NCI-H187 treated with DMSO at 0.1 percent for 48 hours (cell line): ENCODE results near the gene RALGPS1.

Experiments
- DNase-seq: peaks from one replicate; lab custom pipeline; 2025; lab: John Stamatoyannopoulos, UW

RALGPS1 gene

DNA sequence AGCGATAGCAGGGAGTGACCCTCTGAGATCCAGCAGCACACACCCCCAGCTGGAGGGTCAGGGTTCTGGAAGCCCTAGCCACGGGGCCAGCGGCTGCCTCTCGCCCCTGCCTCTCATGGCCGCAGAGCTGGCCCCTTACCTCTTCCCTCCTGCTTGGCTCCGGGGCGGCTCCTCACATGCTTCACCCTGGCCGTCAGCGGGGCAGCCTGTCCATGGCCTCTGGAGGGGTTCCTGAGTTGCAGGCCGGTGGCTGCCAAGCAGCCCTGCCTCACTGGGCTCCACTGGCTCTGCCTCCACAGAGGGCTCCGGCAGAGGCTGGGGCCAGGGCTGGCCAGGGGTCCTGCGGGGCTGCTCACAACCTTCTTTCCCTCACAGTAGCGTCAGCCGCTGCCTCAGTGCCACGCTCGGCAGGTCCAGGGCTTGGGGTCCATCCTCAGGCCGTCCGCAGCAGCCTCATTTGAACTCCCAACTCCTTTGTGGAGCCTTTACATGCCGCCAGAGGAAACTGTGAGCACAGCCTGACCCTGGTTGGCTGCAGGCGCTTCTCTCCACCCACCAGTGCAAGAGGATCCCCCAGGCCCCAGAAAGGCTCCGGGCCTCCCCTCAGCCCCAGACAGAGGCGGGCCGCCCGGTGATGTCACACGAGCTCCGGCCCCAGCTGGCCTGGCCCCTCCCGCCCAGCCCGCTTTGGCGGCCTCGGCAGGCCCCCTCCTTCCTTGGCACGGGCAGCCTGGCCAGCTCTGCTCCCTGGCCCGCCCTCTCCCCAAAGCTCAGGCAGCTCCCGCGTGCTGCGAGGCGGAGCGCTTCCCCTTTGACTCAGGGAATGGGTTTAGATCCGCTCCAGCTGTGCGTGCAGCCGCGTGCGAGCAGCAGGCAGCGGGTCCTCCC, 207.8 kb downstream of the RALGPS1 start, which contains the start of gene ANGPTL2:
Gene ANGPTL2, minus strand, starts transcription at position 460 of the 888 bp plus-strand sequence. CDS start 13,904 bp downstream, outside the sequence.
- no peak for DNase-seq

GRCh38 chr9:127123064-127123890, 208.7 kb downstream of the RALGPS1 start:
- DNase-seq = no peak

GRCh38 chr9:127124111-127124531, 209.5 kb downstream of the RALGPS1 start:
- no peak for DNase-seq

- DNase-seq = no peak
Observed at GRCh38 chr9:127124792-127125191, 210.2 kb downstream of the RALGPS1 start.

DNA sequence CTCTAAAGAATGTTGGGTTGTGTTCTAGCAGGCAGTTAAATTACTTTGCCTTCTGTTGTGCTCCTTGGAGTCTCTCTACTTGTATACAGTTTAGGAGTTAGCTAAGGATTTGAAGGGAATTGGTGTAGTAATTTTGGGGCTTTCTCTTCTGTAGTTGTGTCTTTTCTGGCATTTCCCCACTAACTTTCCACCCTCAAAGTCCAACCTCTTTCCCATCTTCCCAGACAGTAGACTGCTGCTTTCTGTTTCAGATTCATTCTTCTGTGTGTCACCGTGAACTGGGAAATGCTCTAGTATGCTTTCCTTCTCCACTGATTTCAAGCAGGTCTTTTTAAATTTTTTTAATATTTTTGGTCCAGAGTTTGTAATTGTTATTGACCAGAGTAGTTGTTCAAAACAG, 212.4 kb downstream of the RALGPS1 start:
- DNase-seq = no peak

GRCh38 chr9:127128341-127129072, 213.9 kb downstream of the RALGPS1 start:
- no peak for DNase-seq

DNA sequence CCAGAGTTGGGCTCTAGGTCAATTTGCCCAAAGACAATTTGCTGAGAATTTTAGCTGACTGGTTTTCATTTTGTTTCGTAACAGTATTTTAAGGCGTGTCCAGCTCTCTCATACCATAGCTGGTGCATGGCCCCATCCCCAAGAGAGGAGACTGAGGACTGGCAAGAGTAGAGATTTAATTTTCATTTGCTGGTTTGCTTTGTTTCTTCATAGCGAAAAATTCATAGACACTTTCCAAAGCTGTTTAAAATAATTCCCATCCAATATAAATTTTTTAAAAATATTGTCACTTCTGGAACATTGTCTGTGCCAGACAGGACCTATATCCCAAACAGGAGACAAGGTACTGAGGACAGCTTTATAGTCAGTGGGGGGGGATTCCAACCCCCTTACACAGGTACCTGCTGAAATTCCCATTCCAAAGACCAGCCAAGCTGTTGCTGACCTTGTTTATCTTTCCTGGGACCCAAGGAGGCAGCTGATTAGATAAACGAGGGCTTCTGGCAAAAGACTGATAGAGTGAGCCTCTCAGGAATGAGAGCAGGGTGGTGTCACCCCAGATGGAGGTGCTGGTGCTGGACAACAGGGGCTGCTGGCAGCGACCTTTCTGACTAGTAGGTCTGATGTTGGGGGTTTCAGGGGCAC, 214.6 kb downstream of the RALGPS1 start:
- DNase-seq = no peak

DNA sequence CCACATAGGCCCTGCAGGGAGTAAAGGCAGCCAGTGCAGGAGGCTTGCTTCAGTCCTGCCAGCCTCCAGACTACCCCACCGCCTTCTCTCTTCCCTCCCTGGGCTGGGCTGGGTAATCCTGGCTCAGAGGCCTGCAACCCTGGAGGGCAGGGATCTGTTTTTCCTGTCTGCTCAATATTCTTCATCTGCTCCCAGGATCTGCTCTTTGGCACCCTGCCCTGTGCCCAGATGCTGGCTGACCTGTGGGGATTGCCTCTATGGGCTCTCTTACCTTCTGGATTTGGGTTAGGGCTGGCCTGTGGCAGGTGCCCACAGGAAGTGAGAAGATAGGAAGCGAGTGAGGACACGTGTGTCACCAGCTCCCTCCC, 215.1 kb downstream of the RALGPS1 start:
- DNase-seq = no peak

DNA sequence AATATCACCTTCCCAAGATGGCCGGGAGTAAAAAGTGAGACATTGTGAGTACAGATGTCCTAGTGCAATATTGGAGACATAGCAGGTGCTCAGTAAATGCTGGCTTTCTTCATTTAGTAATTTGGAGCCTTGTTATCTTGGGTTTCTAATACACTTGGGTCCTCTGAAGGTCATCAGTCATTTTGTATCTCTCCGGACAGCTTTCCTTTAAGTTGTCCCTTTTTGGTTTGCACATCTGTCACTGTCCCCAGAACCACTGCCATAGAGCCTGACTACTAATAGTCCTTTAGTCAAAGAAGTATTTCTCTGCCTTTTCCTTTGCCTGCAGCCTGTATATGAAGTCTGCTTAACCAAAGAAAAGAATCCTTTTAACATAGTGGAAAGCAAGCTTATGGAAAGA, 215.7 kb downstream of the RALGPS1 start:
- no peak for DNase-seq

DNA sequence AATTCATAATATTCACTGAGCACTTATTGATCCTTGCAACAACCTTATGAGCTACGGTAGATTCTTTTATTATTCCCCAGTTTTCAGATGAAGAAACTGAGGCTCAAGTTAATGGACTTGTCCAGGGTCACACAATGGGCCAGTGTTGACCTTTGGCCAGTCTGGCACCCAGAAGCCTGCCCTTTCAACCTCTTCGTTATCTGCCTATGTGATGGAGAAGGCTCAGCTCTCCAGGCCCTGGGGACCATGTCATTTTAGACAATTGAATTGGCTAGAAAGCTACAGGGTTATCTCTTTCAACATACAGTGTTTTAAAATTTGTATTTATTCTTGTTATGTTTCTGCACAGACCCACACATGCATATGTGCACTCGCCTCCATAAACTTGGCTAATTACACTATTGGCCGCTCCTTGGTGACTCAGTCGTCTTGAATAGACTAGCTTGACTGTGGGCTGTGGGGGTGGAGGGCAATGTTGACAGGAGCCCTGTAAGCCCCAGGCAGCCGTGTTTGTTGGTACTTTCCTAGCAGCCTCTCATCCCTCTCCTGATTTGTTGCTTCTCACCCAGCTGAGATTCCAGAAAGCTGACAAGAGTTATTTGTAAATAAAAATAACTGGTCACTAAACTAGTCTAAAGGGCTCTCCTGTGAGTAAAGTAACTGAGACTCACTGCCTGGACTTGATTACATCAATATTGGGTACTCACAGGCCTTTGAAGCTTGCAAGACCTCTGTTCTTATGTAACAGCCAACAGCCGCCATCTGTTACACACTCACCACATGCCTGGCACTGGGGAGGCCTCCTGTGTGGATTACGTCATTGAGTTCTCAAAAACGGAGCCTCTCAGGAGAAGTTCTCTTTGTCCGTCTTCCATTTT, 216.3 kb downstream of the RALGPS1 start:
- no peak for DNase-seq

DNA sequence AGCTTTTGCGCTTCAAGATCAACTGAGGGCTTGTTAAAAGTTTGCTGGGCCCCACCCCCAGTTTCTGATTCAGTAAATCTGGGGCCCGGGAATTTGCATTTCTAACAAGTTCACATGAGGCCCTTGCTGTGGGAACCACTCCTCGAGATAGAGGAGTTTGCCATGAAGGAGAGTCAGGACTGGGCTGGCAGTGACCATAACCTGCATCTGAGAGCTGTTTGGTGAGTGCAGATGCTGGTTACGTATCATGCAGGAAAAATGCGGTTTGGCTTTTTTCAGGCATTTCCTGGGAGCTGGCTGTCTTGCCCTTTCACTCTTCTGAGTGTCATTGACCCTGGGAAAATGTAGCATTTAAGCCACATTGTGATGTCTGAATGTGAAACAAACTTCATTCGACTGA, 217.3 kb downstream of the RALGPS1 start:
- DNase-seq = no peak

DNA sequence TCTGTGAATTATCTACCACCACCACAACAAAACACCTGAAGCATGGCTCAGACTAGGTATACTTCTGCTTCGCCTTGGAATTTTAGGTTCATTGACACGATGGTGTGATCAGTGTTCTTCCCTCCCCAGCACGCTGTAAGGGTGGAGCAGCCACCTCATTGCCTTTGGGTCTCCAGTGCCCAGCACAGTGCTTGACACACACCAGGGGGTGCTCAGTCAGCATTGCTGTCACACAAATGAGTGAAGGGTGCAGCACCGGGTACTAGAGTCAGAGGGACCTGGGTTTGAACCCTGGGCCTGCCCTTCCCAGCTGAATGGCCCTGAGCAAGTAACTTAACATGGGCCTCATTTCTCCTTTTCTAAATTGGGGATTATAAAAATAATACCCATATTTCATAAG, 217.8 kb downstream of the RALGPS1 start:
- DNase-seq = no peak

GRCh38 chr9:127132921-127133647, 218.5 kb downstream of the RALGPS1 start:
- DNase-seq = no peak

GRCh38 chr9:127133739-127134167, 219.2 kb downstream of the RALGPS1 start:
- DNase-seq = no peak

DNA sequence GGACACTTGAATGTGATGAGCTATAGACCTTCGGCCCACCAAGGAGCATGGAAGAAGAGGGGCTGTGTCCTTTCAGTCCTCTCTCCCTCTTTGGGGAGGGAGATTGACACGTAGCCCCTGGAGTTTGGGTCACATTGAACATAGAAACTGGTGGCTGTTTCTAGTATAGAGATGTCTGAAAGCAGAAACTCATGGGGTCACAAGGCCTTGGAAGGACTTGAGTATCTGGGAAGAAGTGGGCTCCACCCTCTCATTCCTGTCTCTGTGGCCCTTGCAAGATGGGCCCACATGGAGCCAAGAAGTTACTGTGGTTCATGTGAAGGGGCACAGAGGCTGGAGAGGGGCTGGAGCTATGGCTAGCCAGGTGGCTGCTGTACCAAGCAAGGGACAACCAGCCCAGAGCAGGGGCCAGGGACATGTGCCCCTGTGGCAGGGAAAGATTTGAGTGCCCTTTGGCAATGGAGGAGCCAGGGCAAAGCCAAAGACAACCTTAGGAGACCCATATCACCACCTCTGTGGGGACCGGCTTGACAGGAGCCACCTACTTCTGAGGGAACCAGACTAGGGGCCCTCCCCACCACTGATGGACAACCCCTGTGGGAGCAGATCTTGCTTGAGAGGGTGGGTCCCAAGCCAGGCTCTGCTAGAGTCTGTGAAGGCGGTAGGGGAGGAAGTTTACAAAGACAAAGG, 220.6 kb downstream of the RALGPS1 start:
- no peak for DNase-seq

GRCh38 chr9:127136081-127136879, 221.7 kb downstream of the RALGPS1 start:
- DNase-seq = no peak

- DNase-seq = no peak
Observed at GRCh38 chr9:127136880-127137639, 222.5 kb downstream of the RALGPS1 start.
